Fibroblast of skin of abdomen (primary cell): ENCODE data around the gene DDX27. TPM values are rescaled to one million over a fixed set of nuclear protein-coding genes. Genes with fewer than 3 reads are reported as not detected.
"Not testable (repeated sequence)": the region's sequence is repeated elsewhere in the genome, so short reads cannot be mapped to it uniquely, and the experiment has no call there.

Source experiments
- DNase-seq: peaks from one replicate; pipeline ENCODE4 v3.0.0-alpha.2; 2013
- polyA plus RNA-seq, 2 experiments: library from polyadenylated mRNA; unstranded; fragments of 120-200 nt; gene quantifications; one replicate each; pipeline ENCODE4 v1.2.1, GENCODE V29; 2013; ENCODE audit not compliant: insufficient read length in 2 of 2

DDX27 gene, protein sequence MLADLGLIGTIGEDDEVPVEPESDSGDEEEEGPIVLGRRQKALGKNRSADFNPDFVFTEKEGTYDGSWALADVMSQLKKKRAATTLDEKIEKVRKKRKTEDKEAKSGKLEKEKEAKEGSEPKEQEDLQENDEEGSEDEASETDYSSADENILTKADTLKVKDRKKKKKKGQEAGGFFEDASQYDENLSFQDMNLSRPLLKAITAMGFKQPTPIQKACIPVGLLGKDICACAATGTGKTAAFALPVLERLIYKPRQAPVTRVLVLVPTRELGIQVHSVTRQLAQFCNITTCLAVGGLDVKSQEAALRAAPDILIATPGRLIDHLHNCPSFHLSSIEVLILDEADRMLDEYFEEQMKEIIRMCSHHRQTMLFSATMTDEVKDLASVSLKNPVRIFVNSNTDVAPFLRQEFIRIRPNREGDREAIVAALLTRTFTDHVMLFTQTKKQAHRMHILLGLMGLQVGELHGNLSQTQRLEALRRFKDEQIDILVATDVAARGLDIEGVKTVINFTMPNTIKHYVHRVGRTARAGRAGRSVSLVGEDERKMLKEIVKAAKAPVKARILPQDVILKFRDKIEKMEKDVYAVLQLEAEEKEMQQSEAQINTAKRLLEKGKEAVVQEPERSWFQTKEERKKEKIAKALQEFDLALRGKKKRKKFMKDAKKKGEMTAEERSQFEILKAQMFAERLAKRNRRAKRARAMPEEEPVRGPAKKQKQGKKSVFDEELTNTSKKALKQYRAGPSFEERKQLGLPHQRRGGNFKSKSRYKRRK
- polyA plus RNA-seq (2013, experiment 1 of 2; ENCODE audit: insufficient read length) = 39.3 TPM
- 38.6 TPM for polyA plus RNA-seq (2013, experiment 2 of 2; ENCODE audit: insufficient read length)

DNA sequence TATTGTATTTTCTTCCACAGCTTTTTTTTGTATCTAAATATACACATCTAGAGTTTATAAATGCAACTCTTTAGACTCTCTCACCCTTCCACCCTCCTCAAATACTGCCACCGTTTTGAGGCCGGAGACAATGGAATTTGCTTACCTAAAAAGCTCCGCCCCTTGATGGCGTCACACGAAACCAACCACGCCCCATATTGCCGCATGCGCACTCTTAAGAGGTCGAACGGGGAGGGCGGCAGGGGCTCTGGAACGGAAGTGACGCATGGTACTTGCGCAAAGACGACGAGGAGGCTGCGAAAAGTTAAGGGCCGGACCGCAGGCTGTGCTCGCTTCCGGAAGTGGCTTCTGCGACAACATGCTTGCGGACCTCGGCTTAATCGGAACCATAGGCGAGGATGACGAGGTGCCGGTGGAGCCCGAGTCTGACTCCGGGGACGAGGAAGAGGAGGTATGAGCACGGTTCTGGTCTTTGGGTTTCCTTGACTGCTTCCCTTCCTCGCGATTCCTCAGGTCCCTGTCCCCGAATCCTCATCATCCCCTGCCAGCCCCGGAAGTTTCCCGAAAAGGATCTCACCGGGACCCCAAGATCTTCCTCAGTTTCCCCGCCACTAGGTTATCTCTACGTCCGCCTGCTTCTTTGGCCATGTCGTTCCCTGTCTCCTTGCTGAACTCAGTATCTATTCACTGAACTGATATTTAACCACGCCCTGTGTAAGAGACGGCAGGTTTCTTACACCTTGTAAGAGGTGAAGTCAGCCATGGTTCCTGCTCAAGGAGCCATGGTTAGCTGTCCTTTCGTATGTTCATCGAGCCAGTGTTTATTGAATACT, at the start of gene DDX27:
TSS of gene DDX27 (plus strand) at position 326 of the 833 bp plus-strand sequence. CDS start at position 359, 33 bp downstream.
- peak; percentile 99 for DNase-seq

DNA sequence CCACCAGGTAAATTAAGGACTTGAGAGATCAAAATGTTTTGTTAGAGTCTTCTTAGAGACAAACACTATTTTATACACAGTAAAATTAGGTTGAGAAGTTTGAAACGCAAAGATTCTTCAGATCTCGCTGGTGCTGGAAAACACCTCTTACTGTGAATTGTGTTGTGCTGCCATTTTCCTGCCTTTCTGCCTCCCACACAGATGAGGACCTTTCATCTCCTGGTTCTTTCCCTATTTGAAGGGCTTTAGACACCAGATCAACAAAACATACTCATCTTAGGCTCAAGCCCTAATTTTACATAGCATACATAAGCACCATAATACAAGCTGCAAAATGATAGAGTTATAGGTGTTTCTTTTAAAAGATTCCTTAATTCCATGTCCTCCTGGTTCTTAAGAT, 49.7 kb upstream of the DDX27 start:
- DNase-seq = no peak

DNA sequence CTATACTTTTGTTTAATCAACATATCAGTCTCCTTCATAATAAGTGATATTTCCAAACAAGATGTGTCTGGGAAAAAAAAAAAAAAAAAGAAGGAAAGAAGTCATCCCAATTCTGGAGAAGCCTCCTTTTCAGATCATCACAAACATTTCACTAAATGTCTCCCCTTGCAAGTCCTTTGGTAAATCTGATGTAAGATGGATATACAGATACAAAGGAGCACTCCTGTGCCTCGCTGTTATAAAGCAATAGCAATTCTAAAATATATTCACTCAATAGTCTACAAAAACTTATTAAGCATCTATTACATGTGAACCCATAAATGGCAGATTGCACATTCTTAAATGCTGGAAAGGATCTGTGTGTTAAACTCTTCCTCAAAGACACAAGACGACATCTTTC, 48.5 kb upstream of the DDX27 start:
- no peak for DNase-seq

DNA sequence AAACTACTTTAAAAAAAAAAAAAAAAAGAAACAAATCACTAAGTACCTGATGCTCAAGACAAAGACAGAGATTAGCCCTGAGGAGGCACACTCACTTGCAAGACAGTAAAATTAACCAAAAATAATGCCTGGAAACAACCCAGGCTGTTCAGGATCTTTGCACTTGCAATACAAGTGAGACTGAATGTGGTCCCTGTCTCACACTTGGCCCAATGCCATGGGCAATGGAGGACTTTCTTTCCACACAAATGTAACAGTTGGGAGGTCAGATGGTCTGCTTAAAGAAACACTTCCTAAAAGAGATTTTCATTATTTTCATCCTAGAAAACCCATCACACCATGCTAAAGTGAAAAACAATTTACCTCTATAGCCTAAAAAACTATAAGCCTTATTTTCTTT, 47.3 kb upstream of the DDX27 start:
- DNase-seq = no peak

DNA sequence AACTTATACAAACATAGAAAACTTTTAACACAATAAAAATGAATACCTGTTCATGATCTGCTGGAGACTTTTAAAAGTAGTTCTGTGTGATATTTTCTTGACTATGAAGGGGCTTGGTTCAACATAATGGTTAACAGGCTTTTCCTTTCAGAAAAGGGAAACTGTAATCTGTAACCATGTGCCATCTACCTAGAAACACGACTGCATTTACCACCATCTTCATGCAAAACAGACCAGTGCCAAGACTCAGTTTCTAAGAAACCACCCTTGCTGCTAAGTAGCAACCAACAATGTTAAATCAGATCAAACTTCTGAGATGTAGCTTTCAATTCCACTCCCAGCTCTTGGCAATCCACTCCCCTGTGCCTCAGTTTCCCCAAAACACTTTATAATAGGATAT, 46.8 kb upstream of the DDX27 start:
- no peak for DNase-seq

DNA sequence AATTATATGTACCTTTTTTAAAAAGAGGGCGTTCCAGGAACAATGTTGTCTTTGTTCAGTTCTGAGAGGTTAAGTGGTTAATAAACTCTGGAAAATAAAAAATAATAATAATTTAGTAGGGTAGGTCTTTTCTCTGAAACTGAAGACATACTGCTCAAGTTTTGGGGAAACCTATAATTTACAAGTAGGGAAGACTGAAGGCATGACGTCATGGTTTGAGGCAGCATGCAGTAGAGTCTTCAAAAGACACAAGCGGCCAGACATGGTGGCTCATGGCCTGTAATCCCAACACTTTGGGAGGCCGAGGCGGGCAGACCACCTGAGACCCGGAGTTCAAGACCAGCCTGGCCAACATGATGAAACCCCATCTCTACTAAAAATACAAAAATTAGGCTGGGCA, 45.0 kb upstream of the DDX27 start:
- DNase-seq = no peak

DNA sequence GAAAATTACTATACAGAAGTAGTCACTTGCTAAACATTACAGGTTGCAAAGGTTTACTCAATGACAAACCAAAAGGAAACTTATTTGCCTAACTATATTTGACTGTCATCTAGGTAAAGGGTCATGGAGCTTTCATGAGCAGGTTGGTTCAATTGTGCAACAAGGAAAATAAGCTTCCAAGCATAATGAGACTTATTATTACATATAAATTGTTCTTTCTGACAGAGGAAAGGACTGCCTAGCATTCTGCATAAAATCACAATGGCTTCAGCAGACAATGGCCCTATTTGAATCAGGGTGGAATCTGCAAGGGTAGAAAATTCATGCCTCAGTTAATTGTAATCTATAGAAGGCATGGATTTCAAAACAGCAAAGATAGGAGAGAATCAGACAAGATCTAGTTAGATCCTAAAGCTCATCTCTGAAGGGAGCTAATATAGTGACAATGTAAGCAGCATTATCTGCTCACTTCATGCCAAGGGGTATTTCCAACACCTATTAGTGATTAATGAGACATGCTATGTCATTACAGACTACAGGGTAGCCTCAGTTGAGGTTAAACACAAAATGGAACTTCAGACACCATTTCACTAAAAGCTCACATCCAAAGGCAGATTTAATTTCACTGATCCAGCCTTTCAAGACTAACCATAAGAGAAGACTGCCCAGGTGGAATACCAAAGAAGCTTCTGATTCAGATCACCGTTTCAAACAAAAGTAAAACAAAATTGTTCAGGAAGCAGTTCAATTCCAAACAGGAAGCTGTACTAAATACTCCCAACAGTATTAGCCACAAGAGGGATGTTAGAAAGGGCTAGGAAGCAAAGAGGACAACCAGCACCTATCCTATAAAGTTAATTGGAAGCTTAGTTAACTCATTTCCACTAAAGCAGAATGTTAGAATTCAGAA, 39.6 kb upstream of the DDX27 start:
- DNase-seq = no peak

DNA sequence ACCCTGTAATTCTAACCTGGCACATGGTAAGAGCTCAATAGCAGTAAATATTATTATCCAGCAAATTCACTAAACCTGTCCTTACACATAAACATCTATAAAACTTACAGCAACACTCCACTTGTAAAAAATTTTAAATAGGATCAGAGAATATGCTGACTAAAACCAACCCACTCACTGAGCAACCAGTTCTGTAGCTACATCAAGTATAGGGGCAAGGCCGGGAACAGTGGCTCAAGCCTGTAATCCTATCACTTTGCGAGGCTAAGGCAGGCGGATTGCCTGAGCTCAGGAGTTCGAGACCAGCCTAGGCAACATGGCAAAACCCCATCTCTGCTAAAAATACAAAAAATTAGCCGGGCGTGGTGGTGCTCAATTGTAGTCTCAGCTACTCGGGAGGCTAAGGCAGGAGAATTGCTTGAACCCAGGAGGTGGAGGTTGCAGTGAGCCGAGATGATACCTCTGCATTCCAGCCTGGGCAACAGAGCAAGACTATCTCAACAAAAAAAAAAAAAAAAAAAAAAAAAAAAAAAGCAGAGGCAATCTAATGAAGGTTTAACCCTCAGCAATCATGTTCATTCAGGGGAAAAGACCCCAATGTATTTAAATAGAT, 37.8 kb upstream of the DDX27 start:
- no peak for DNase-seq

DNA sequence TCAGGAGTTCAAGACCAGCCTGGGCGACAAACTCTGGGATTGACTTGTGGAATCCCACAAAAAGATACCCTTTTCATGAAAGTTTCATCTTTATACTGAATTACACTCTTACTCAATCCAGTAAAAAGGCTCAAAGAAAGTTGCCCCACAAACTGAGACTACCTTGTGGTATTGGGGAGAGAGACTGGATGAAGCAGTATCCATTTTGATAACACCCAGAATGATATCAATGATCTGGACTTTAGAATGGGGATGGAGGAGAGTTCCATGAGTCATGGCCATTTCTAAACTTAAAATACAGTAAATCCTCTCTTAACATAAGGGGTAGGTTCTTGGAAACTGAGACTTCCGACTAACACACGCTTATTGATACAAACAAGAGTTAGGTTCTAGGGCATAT, 35.8 kb upstream of the DDX27 start:
- no peak for DNase-seq

DNA sequence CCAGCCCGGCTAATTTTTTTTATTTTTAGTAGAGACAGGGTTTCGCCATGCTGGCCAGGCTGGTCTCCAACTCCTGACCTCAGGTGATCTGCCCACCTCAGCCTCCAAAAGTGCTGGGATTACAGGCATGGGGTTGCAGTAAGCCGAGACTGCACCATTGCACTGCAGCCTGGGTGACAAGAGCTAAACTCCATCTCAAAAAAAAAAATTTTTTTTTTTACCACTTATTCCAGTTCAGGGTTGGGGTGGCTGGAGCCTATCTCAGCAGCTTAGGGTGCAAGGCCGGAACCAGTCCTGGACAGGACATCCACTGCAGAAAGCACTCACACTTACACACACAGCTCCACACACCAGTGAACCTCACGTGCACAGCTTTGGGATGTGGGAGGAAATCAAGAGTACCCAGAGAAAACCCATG, 35.1 kb upstream of the DDX27 start:
- DNase-seq = not testable (repeated sequence)

DNA sequence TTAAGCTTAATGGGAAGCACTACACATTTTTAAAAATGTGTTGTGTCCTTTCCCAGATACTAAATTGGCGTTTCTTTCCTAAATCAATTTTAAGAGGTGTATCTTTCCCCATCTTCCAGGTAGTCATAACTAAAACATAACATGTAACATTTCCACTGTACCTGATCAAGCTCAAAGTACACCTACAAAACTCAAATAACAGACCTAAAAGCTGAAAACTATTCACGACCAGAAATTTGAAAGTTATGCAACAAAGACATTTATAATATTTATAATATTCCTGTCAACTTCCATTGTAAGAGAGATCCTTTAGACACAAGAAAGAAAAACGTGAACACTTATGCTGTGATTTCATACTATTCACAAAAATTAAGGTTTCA, 34.5 kb upstream of the DDX27 start:
- no peak for DNase-seq

DNA sequence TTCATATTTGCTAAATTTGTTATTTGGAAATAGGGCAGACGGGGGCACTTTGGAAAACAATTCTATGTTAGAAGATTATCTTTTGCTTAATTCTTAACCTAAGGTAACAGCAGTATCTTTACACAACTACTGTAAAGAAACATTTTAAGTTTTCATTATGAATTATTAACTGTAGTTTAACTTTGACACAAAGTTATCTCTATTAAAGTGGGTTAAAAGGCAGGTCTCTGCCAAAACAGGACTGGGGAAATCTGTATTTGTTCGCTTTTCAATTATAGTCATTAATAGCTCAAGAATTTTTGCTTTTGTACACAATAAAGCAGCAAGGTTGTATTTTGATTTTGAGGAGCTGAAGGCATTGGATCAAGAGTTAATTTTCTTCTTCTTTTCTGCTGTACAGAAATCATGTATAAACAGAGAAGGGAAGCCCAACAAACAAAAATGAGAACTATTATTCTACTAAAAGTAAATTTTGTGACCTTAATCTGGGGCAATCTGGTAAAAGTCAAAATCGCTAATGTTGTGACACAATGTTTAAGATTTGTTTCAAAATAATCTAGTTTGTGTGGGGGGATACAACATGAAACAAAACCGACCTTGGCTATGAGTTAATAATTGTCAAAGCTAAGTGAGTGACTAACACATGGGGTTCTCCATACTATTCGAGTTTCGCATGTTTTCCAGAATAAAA, 34.0 kb upstream of the DDX27 start:
- DNase-seq = no peak

DNA sequence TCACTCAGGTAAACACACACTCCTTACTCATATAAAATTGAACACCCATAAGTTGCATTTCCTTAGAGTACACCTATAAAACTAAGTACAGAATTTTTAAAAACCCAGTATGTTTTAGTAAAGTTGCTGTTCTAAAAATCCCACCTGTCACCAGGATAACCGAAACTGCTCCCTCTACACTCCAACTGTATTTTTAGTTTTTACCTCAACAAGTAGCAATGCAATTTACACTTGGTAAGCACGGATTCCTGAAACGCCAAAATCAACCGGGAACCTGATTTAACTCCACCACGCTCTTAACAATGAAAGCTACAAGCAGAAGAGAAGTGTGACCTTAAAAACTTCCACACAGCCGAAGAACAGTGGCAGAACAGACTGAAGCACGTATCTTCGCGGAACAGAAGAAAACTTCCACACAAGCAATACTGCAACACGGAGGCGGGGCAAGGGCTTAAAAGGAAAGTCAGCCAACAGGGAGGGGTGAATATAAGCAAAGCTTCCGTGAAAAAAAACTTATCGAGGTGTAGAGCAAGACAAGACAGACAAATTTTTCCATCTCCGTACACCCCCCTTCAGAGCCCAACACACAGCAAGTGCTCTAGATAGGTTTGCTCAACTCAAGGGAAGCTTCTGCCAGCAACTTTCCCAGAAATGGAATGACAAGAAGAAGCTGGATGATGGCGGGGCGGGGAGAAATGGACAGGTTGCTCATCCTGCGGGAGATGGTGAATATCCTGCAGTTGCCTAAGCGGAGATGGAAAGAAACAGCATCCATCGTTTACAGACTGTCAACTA, 32.5 kb upstream of the DDX27 start:
- DNase-seq = peak; percentile 25

DNA sequence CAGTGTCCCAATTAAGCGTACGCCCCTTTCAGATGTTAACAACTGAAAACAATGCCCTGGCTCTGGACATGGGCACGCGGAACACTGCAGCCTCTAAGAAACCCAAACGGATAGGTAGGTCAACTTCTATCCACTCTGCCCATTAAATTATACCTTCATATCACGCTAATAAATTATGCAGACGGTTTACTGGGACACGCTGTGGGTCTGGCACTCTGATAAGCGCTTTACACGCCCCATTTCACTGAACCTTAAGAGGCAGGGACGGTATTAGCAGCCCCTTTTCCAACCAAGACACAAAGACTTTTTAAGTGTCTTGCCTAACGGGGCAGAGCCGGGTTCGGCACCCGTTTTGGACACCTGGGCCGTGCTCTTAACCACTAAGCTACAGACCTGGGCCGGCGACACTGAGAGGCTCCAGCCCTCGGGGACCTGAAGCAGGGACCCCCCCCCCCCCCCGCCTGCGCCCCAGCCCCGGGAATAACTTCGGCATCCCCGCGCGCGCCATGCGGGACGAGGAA, 31.8 kb upstream of the DDX27 start:
- no peak for DNase-seq

DNA sequence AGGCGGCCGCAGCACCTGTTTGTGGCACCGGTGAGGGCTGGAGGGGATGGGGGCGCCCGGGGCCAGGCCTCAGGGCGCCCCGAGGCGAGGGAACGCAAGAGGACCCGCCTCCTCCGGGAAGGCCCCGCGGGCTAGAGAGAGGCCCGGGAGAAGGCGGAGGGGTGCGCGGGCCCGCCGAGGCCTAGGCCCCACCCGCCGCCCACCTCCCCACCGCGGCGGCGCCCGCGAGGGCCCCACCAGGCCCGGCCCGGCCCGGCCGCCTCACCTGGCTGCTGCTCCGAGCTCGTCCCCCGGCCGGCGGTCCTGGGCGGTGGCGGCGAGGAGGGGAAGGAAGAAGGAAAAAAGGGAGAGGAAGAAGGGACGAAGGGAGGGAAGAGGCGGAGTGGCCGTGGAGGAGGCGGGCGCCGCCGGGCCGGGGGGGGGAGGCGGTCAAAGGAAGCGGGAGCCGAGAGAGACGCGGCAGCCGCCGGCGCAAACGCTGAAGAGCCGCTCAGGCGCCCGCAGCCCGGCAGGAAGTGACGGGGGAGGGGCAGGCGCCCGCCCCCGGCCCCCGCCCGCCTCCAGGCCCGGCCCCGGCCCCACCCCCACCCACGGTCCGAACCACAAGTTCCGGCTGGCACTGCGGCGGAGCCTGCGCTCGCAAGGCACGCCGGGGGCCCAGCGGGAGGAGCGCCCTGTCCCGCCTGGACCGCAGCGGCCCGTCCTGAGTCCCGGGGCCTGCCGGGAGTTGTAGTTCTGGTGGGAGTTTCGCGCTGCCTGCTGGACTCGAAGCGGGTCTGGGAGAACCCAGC, 31.2 kb upstream of the DDX27 start, which contains the start of gene STAU1:
TSS of gene STAU1 (minus strand) at position 484 of the 791 bp plus-strand sequence. CDS start 22,133 bp downstream, outside the sequence.
- peak; percentile 96 for DNase-seq

DNA sequence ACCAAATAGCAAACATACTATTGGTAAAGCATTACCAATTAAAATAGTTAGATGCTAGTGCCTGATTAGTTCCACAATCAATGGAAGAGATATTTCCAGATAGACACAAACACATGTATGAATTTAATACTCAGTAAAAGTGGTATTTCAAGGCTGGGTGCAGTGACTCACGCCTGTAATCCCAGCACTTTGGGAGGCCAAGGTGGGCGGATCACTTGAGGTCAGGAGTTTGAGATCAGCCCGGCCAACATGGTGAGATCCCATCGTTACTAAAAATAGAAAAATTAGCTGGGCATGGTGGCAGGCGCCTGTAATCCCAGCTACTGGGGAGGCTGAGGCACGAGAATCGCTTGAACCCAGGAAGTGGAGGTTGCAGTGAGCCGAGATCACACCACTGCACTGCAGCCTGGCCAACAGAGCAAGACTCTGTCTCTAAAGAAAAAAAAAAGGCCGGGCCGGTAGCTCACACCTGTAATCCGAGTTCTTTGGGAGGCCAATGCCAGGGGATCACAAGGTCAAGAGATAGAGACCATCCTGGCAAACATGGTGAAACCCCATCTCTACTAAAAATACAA, 26.2 kb upstream of the DDX27 start:
- DNase-seq = not testable (repeated sequence)

DNA sequence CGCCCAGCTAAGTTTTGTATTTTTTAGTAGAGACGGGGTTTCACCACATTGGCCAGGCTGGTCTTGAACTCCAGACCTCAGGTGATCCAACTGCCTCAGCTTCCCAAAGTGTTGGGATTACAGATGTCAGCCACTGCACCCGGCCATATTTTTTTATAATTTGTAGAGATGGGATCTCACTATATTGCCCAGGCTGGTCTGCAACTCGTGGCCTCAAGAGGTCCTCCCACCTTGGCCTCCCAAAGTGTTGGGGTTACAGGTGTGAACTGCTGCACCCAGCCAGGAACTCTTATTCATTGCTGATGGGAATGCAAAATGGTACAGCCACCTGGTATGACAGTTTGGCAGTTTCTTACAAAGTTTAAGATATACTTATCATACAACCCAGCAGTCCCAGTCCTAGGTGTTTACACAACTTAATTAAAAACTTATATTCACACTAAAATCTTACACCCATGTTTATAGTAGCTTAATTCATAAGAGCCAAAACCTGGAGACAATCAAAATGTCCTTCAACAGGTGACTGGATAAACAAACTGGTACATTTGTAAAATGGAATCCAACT, 19.4 kb upstream of the DDX27 start:
- DNase-seq = no peak

DNA sequence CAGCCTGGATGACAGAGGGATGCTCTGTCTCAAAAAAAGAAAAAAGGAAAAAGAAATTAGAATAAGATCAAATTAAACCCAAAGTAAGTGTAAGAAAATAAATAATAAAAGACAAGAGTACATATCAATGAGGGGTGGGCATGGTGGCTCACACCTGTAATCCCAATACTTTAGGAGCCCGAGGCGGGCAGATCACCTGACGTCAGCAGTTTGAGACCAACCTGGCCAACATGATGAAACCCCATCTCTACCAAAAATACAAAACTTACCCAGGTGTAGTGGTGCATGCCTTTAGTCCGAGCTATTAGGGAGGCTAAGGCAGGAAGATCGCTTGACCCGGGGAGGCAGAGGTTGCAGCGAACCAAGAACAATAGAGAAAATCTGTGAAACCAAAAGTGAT, 16.2 kb upstream of the DDX27 start:
- DNase-seq = no peak
